HEK293 (cell line): Measurements from ENCODE around the gene TTLL5.

Experiments
- GLI4 ChIP-seq: fragments of 450-650 bp; formaldehyde crosslinking; IDR thresholded peaks from 2 replicates; pipeline ENCODE4 v1.5.1; 2016; ENCODE audit warnings: missing biosample characterization, missing genetic modification characterization
- KLF8 ChIP-seq: fragments of 450-650 bp; formaldehyde crosslinking; IDR thresholded peaks from 2 replicates; pipeline ENCODE4 v1.5.1; 2016; ENCODE audit warnings: missing biosample characterization, missing genetic modification characterization
- PBX3 ChIP-seq: sonication (generic); formaldehyde crosslinking; IDR thresholded peaks from 2 replicates; pipeline ENCODE4 v1.8.1; 2022; ENCODE audit warnings: mild to moderate bottlenecking, moderate library complexity, missing genetic modification reagents
- PRDM4 ChIP-seq: fragments of 450-650 bp; formaldehyde crosslinking; IDR thresholded peaks from 2 replicates; pipeline ENCODE4 v1.5.1; 2017; ENCODE audit warnings: missing biosample characterization, missing genetic modification characterization
- SCRT1 ChIP-seq: fragments of 450-650 bp; formaldehyde crosslinking; IDR thresholded peaks from 2 replicates; pipeline ENCODE4 v1.5.1; 2016; ENCODE audit warnings: missing biosample characterization, missing genetic modification characterization, borderline replicate concordance
- SETDB1 ChIP-seq: IDR thresholded peaks from one replicate; pipeline ENCODE4 v1.6.1; 2017; ENCODE audit warnings: mild to moderate bottlenecking, low read length, moderate library complexity, mixed read lengths; ENCODE audit not compliant: insufficient read length
- ZBTB44 ChIP-seq: fragments of 450-650 bp; IDR thresholded peaks from 2 replicates; pipeline ENCODE4 v1.5.1; 2018; ENCODE audit warnings: missing biosample characterization, mild to moderate bottlenecking, missing genetic modification characterization
- ZBTB48 ChIP-seq: fragments of 450-650 bp; formaldehyde crosslinking; IDR thresholded peaks from 2 replicates; pipeline ENCODE4 v1.5.1; 2016; ENCODE audit warnings: missing biosample characterization, missing genetic modification characterization
- ZFP37 ChIP-seq: fragments of 450-650 bp; formaldehyde crosslinking; IDR thresholded peaks from 2 replicates; pipeline ENCODE4 v1.5.1; 2016; ENCODE audit warnings: missing biosample characterization, missing genetic modification characterization
- ZNF214 ChIP-seq: fragments of 450-650 bp; formaldehyde crosslinking; IDR thresholded peaks from 2 replicates; pipeline ENCODE4 v1.5.1; 2017; ENCODE audit warnings: missing biosample characterization, mild to moderate bottlenecking, missing genetic modification characterization, borderline replicate concordance
- ZNF24 ChIP-seq: fragments of 450-650 bp; formaldehyde crosslinking; IDR thresholded peaks from 2 replicates; pipeline ENCODE4 v1.5.1; 2016; ENCODE audit warnings: missing biosample characterization, missing genetic modification characterization
- ZNF248 ChIP-seq: fragments of 450-650 bp; formaldehyde crosslinking; IDR thresholded peaks from 2 replicates; pipeline ENCODE4 v1.5.1; 2017; ENCODE audit warnings: missing biosample characterization, missing genetic modification characterization
- ZNF311 ChIP-seq: fragments of 450-650 bp; formaldehyde crosslinking; IDR thresholded peaks from 2 replicates; pipeline ENCODE4 v1.5.1; 2017; ENCODE audit warnings: missing biosample characterization, missing genetic modification characterization, borderline replicate concordance
- ZNF423 ChIP-seq: fragments of 450-650 bp; formaldehyde crosslinking; IDR thresholded peaks from 2 replicates; pipeline ENCODE4 v1.5.1; 2016; ENCODE audit warnings: missing biosample characterization, missing genetic modification characterization
- ZNF449 ChIP-seq: fragments of 450-650 bp; formaldehyde crosslinking; IDR thresholded peaks from 2 replicates; pipeline ENCODE4 v1.5.1; 2017; ENCODE audit warnings: missing biosample characterization, mild to moderate bottlenecking, missing genetic modification characterization, moderate library complexity
- ZNF529 ChIP-seq: fragments of 450-650 bp; formaldehyde crosslinking; IDR thresholded peaks from 2 replicates; pipeline ENCODE4 v1.5.1; 2017; ENCODE audit warnings: missing genetic modification characterization, missing biosample characterization; ENCODE audit not compliant: insufficient replicate concordance
- ZNF549 ChIP-seq: fragments of 450-650 bp; IDR thresholded peaks from 2 replicates; pipeline ENCODE4 v1.5.1; 2018; ENCODE audit warnings: missing biosample characterization, missing genetic modification characterization, mild to moderate bottlenecking, inconsistent platforms, moderate library complexity
- ZNF580 ChIP-seq: fragments of 450-650 bp; formaldehyde crosslinking; IDR thresholded peaks from 2 replicates; pipeline ENCODE4 v1.5.1; 2016; ENCODE audit warnings: missing biosample characterization, missing genetic modification characterization
- ZNF600 ChIP-seq: fragments of 450-650 bp; formaldehyde crosslinking; IDR thresholded peaks from 2 replicates; pipeline ENCODE4 v1.5.1; 2016; ENCODE audit warnings: missing biosample characterization, missing genetic modification characterization
- ZSCAN30 ChIP-seq: fragments of 450-650 bp; IDR thresholded peaks from 2 replicates; pipeline ENCODE4 v1.5.1; 2018; ENCODE audit warnings: missing biosample characterization, mild to moderate bottlenecking, missing genetic modification characterization, moderate library complexity
- TF ChIP-seq, protein P1 (sequence below): fragments of 450-650 bp; formaldehyde crosslinking; IDR thresholded peaks from 2 replicates; pipeline ENCODE4 v1.5.1; 2017; ENCODE audit warnings: missing biosample characterization, missing genetic modification characterization
- TF ChIP-seq, protein P2 (sequence below): fragments of 450-650 bp; formaldehyde crosslinking; conservative IDR thresholded peaks from 2 replicates; pipeline ENCODE4 v1.5.1; 2016; ENCODE audit warnings: low read depth, missing biosample characterization, missing genetic modification characterization

Gene TTLL5

GRCh38 chr14:75981426-75982265, 320.6 kb downstream of the TTLL5 start, which contains the start of gene TGFB3 (continued):
- TF ChIP-seq ZNF24: no peak; the same call in 1 of the 2 replicates
- no peak for TF ChIP-seq PBX3 (CRISPR knock-in tag)
- no peak for TF ChIP-seq ZFP37 (tag by site-specific recombination)
- TF ChIP-seq, protein P1, sequence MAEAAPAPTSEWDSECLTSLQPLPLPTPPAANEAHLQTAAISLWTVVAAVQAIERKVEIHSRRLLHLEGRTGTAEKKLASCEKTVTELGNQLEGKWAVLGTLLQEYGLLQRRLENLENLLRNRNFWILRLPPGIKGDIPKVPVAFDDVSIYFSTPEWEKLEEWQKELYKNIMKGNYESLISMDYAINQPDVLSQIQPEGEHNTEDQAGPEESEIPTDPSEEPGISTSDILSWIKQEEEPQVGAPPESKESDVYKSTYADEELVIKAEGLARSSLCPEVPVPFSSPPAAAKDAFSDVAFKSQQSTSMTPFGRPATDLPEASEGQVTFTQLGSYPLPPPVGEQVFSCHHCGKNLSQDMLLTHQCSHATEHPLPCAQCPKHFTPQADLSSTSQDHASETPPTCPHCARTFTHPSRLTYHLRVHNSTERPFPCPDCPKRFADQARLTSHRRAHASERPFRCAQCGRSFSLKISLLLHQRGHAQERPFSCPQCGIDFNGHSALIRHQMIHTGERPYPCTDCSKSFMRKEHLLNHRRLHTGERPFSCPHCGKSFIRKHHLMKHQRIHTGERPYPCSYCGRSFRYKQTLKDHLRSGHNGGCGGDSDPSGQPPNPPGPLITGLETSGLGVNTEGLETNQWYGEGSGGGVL (tag by site-specific recombination): peak; percentile 100
- TF ChIP-seq, protein P2, sequence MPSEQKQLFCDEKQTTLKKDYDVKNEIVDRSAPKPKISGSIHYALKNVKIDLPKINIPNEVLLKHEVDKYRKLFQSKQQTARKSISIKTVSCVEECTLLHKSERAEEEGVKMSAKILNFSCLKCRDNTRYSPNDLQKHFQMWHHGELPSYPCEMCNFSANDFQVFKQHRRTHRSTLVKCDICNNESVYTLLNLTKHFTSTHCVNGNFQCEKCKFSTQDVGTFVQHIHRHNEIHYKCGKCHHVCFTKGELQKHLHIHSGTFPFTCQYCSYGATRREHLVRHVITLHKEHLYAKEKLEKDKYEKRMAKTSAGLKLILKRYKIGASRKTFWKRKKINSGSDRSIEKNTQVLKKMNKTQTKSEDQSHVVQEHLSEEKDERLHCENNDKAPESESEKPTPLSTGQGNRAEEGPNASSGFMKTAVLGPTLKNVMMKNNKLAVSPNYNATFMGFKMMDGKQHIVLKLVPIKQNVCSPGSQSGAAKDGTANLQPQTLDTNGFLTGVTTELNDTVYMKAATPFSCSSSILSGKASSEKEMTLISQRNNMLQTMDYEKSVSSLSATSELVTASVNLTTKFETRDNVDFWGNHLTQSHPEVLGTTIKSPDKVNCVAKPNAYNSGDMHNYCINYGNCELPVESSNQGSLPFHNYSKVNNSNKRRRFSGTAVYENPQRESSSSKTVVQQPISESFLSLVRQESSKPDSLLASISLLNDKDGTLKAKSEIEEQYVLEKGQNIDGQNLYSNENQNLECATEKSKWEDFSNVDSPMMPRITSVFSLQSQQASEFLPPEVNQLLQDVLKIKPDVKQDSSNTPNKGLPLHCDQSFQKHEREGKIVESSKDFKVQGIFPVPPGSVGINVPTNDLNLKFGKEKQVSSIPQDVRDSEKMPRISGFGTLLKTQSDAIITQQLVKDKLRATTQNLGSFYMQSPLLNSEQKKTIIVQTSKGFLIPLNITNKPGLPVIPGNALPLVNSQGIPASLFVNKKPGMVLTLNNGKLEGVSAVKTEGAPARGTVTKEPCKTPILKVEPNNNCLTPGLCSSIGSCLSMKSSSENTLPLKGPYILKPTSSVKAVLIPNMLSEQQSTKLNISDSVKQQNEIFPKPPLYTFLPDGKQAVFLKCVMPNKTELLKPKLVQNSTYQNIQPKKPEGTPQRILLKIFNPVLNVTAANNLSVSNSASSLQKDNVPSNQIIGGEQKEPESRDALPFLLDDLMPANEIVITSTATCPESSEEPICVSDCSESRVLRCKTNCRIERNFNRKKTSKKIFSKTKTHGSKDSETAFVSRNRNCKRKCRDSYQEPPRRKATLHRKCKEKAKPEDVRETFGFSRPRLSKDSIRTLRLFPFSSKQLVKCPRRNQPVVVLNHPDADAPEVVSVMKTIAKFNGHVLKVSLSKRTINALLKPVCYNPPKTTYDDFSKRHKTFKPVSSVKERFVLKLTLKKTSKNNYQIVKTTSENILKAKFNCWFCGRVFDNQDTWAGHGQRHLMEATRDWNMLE (tag by site-specific recombination): no peak
- TF ChIP-seq ZNF449 (tag by site-specific recombination): no peak
- TF ChIP-seq KLF8 (tag by site-specific recombination): peak; percentile 94
- no peak for TF ChIP-seq ZNF248 (tag by site-specific recombination)
- TF ChIP-seq ZBTB48: peak; percentile 86
- TF ChIP-seq ZNF423 (tag by site-specific recombination): no peak
- TF ChIP-seq ZNF580 (tag by site-specific recombination): peak; percentile 77
- TF ChIP-seq PRDM4: peak; percentile 79; the same call in 1 of the 2 replicates
- 0 out of 2 replicates have a peak, but pooled peaks have one; percentile 23 for TF ChIP-seq SCRT1 (tag by site-specific recombination)
- no peak for TF ChIP-seq ZNF311
- no peak for TF ChIP-seq ZNF529 (tag by site-specific recombination)
- TF ChIP-seq GLI4: peak; percentile 69; the same call in 1 of the 2 replicates
- peak; percentile 55; the same call in 1 of the 2 replicates for TF ChIP-seq ZNF600
- TF ChIP-seq ZNF549: no peak
- no peak for TF ChIP-seq ZBTB44 (tag by site-specific recombination)
- TF ChIP-seq ZNF214 (tag by site-specific recombination): no peak
- TF ChIP-seq SETDB1: no peak
- TF ChIP-seq ZSCAN30 (tag by site-specific recombination): no peak
